Stomach (tissue), 9 donors: ENCODE measurements around the gene KIAA0232. TPM values are rescaled to one million over a fixed set of nuclear protein-coding genes. Genes with fewer than 3 reads are reported as not detected.

ENCODE experiments used
- DNase-seq, 2 donors: peaks; one replicate each; pipeline versions ENCODE4 v3.0.0 to v3.0.0-alpha.2; 2013 to 2019
- H3K27ac ChIP-seq, 5 donors: fragments of 200-600 bp in 4 of 5; sonication (generic) in 4 of 5; one replicate each; pipeline ENCODE4 v1.5.1; 2013 to 2019; ENCODE audit warnings: mild to moderate bottlenecking in 1 of 5, moderate library complexity in 1 of 5
- H3K27me3 ChIP-seq, 3 donors: fragments of 200-600 bp; sonication (generic); one replicate each; pipeline ENCODE4 v1.5.1; 2017 to 2019; ENCODE audit warnings: mixed run types in 1 of 3
- H3K36me3 ChIP-seq, 4 donors: fragments of 200-600 bp; sonication (generic); 1 replicate in 3 of 4; 2 replicates in 1 of 4; pipeline ENCODE4 v1.5.1; 2016 to 2019
- H3K4me1 ChIP-seq, 4 donors: fragments of 200-600 bp; sonication (generic); one replicate each; pipeline ENCODE4 v1.5.1; 2016 to 2019
- H3K4me3 ChIP-seq, 4 donors: fragments of 200-600 bp; sonication (generic) in 3 of 4; one replicate each; pipeline ENCODE4 v1.5.1; 2016 to 2019; ENCODE audit warnings: mild to moderate bottlenecking in 1 of 4
- H3K9me3 ChIP-seq, 4 donors: fragments of 200-600 bp; sonication (generic); one replicate each; pipeline ENCODE4 v1.5.1; 2016 to 2019
- EP300 ChIP-seq: sonication (generic); formaldehyde crosslinking; IDR thresholded peaks from one replicate; pipeline ENCODE4 v1.6.1; 2017; ENCODE audit warnings: antibody characterized with exemption
- POLR2A ChIP-seq, 4 donors: fragments of 450-650 bp; IDR thresholded peaks; one replicate each; pipeline ENCODE4 v1.6.1; 2016; ENCODE audit warnings: antibody characterized with exemption in 4 of 4, control low read depth in 2 of 4, mild to moderate bottlenecking in 1 of 4, moderate library complexity in 1 of 4
- POLR2AphosphoS5 ChIP-seq, 3 donors: sonication (generic); formaldehyde crosslinking; IDR thresholded peaks; one replicate each; pipeline ENCODE4 v1.6.1; 2016; ENCODE audit warnings: antibody characterized with exemption in 3 of 3
- WGBS, 5 donors: extraction: QIAGEN DNeasy Blood & Tissue Kit in 3 of 5; methylation state at CpG; one replicate each; pipeline versions ENCODE4 v1.1.5 to v1.1.7; 2013 to 2018; 5-methylcytosine and 5-hydroxymethylcytosine counted together
- intact Hi-C: fragments of 100-400 bp; cut with DNase I; formaldehyde crosslinking; loops from one replicate; pipeline ENCODE4 v1.15.1; 2023; ENCODE audit warnings: low total_unique reads
- polyA plus RNA-seq, 3 donors: library from polyadenylated mRNA; stranded (reverse); fragments of 200-250 nt; gene quantifications; one replicate each; pipeline ENCODE4 v1.2.3, GENCODE V29; 2013
- total RNA-seq, 5 donors: library from RNA; depleted of rRNA; stranded (reverse); fragments of >200 nt; gene quantifications; one replicate each; pipeline versions ENCODE4 v1.1.0 to v1.2.3, GENCODE V29; 2014 to 2016
- TF ChIP-seq, protein P1 (sequence below), 7 experiments: fragments of 450-650 bp in 4 of 7; fragments of 200-600 bp in 3 of 7; sonication (generic) in 3 of 7; IDR thresholded peaks; one replicate each; pipeline ENCODE4 v1.5.1; 2016 to 2019; ENCODE audit warnings: antibody characterized with exemption in 7 of 7, control low read depth in 2 of 7, mild to moderate bottlenecking in 1 of 7
- donor health status: healthy with polysubstance abuse.
- donor health status: Bipolar disorder and iron deficiency.
- donor health status: healthy.

The KIAA0232 gene
- total and polyA plus RNA-seq, 8 donors, result 5.1 to 48.1 (median 9.9) TPM

DNA sequence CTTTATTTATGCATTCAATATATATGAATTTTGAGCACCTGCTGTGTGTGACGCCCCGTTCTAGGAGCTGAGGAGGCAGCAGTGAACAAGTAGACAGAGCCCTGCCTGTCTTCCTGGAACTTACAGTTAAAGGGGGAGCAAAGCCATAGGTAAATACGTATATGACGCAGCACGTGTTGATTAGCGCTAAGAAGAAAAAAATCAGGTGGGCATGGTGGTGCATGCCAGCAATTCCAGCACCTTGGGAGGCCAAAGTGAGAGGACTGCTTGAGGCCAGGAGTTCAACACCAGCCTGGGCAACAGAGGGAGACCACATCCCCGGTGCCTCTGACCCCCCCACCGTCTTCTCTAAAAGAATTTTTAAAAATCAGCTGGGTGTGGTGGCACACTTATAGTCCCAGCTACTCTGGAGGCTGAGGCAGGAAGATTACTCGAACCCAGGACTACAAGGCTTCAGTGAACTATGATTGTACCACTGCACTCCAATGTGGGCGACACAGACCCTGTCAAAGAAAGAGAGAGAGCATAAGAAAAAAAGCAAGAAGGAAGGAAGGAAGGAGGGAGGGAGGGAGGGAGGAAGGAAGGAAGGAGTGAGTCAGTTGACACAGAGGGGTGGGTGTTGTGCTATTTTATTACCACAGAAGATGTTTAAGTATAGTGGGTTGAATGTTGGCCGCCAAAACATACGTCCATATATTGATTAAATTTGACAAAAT lies 5.4 kb upstream of the KIAA0232 start:
- no peaks in the 10 kb centered on the region for H3K36me3 ChIP-seq
- 66 to 71% (median 69%) methylated on average over 12 of the region's 12 CpGs for WGBS, 5 donors
- TF ChIP-seq POLR2AphosphoS5 (IDR thresholded peaks at IDR 0.05) (no peak), POLR2A (IDR thresholded peaks at IDR 0.05) (no peak), EP300 (no peak)
- TF ChIP-seq, protein P1, sequence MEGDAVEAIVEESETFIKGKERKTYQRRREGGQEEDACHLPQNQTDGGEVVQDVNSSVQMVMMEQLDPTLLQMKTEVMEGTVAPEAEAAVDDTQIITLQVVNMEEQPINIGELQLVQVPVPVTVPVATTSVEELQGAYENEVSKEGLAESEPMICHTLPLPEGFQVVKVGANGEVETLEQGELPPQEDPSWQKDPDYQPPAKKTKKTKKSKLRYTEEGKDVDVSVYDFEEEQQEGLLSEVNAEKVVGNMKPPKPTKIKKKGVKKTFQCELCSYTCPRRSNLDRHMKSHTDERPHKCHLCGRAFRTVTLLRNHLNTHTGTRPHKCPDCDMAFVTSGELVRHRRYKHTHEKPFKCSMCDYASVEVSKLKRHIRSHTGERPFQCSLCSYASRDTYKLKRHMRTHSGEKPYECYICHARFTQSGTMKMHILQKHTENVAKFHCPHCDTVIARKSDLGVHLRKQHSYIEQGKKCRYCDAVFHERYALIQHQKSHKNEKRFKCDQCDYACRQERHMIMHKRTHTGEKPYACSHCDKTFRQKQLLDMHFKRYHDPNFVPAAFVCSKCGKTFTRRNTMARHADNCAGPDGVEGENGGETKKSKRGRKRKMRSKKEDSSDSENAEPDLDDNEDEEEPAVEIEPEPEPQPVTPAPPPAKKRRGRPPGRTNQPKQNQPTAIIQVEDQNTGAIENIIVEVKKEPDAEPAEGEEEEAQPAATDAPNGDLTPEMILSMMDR (IDR thresholded peaks at IDR 0.05), result no peak
- no peak for DNase-seq
- peaks cover 0 to 20% (median 8%) of the 10 kb centered on the region in 4 donors for H3K4me1 ChIP-seq
- H3K27me3 ChIP-seq, result peaks cover 0 to 11% (median 0%) of the 10 kb centered on the region in 3 donors
- intact Hi-C loops, result no loop called here
- H3K9me3 ChIP-seq, result no peaks in the 10 kb centered on the region
- H3K27ac ChIP-seq, result no peak overlapping the region
- no peak overlapping the region for H3K4me3 ChIP-seq

DNA sequence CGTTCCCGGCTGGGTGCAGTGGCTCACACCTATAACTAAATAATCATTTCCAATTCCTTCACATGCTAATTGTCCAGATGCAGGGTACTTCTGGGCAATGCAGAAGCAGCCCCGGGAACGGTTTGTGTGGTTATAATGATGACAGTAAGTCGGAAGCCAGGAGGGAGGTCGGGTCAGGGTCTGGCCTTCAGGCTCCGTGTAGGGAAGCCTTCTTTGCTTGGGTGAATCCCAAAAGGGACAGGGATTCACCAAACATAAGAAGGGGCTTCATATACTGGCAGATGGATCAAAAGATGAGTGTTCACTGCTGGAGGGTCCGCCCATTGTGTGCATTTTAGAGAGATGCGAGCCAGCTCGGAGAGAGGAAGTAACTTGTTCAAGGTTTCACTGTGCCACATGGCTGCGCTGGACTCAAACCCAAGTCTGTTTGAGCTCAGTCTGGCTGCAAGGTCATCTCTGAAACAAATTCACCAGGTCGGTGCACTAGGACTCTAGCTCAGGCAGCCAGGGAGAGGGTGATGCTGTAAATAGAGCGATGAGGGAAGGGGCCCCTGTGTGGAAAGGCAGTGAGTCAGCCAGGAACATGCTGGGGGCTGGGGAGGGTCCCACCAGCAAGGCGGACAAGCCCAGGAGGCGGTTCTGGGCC lies 4.8 kb upstream of the KIAA0232 start:
- no peak overlapping the region for H3K27ac ChIP-seq
- intact Hi-C loops, result no loop called here
- H3K4me1 ChIP-seq, result peaks cover 0 to 20% (median 8%) of the 10 kb centered on the region in 4 donors
- H3K4me3 ChIP-seq, result no peak overlapping the region
- TF ChIP-seq, protein P1 (IDR thresholded peaks at IDR 0.05), result no peak
- TF ChIP-seq POLR2AphosphoS5 (IDR thresholded peaks at IDR 0.05) (no peak), EP300 (no peak), POLR2A (IDR thresholded peaks at IDR 0.05) (no peak)
- peaks cover 0 to 11% (median 0%) of the 10 kb centered on the region in 3 donors for H3K27me3 ChIP-seq
- no peaks in the 10 kb centered on the region for H3K36me3 ChIP-seq
- no peaks in the 10 kb centered on the region for H3K9me3 ChIP-seq
- DNase-seq, result no peak
- 70 to 82% (median 75%) methylated on average over 13 to 15 of the region's 15 CpGs for WGBS, 5 donors

DNA sequence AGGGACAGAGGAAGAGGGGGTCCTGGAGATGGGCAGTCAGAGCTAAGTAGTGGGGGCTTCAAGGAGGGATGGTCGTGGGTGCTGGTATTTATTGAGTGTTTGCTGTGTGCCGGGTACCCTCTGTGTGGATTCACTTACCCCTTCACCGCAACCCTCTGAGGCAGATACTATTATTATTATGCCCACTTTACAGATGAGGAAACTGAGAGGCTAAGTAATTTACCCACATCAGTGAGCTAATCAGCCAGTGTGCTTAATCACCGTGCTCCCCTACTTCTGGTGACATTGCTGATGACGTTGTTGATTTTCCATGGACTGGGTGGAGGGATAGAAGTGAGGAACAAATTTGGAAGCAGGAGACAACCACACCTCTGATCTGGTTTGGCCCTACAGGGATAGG lies 4.1 kb upstream of the KIAA0232 start:
- no peak for DNase-seq
- intact Hi-C loops, result no loop called here
- no peak for TF ChIP-seq POLR2AphosphoS5 (IDR thresholded peaks at IDR 0.05)

DNA sequence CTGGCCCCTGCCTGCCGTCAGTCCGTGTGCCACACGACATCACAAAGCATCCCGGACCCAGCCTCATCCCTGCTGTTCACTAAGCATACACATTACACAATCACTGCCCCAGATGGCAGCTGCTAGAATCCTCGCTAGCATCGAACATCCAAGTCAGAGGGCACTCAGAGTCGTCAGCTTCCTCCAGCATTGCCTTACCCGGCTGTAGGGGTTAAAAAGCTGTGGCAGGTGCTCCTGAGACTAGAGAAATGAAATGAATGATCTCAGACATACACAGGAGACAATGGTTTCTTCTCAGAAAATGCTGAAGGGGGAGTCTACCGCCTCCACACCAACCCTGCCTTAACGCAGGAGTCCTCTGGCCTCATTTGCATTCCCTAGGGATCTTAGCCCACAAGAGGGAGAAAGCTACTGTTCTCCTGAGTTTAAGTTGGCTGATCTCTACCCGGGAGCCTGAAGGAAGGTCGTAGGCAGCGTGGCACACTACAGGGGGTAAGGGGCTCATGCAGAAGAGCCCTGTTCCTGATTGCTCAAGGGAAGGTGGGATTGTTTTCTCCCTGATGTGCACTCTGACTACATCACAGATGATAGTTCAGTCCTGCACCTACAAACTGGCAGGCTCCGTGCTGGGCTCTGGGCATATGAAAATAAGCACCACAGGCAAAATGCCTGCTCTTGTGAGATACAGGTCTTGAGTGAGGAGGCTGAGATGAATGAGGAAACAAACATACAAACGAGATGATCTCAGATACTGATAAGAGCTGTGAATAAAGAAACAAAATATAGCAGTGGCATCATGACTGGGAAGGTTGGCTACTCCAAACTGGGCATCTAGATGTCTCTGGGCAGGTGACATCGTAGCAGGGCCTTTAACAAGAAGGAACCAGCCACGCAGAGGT lies 2.6 kb upstream of the KIAA0232 start:
- Histone ChIP-seq H3K27ac (no peak overlapping the region), H3K4me3 (no peak overlapping the region), H3K9me3 (no peaks in the 10 kb centered on the region), H3K27me3 (peaks cover 0 to 11% (median 0%) of the 10 kb centered on the region in 3 donors), H3K36me3 (no peaks in the 10 kb centered on the region), H3K4me1 (peaks cover 14 to 33% (median 20%) of the 10 kb centered on the region in 4 donors)
- 60 to 70% (median 66%) methylated on average over 15 to 17 of the region's 17 CpGs for WGBS, 5 donors
- no peak for DNase-seq
- intact Hi-C loops, result loop anchor here (10.0 kb wide), 1 partner anchor 55 kb away; no protein-coding TSS in a partner anchor
- TF ChIP-seq, protein P1 (IDR thresholded peaks at IDR 0.05), result no peak
- TF ChIP-seq POLR2A (IDR thresholded peaks at IDR 0.05) (no peak), EP300 (no peak), POLR2AphosphoS5 (IDR thresholded peaks at IDR 0.05) (no peak)

More for the DNA sequence above, 4.1 kb upstream of the KIAA0232 start:
- Histone ChIP-seq H3K27me3 (peaks cover 0 to 11% (median 0%) of the 10 kb centered on the region in 3 donors), H3K27ac (no peak overlapping the region), H3K9me3 (no peaks in the 10 kb centered on the region), H3K4me1 (peaks cover 0 to 20% (median 8%) of the 10 kb centered on the region in 4 donors), H3K4me3 (no peak overlapping the region), H3K36me3 (no peaks in the 10 kb centered on the region)
- 85 to 99% (median 90%) methylated on average over 5 of the region's 5 CpGs for WGBS, 5 donors
